Natural killer cell (primary cell): ENCODE results near the gene SH3BP5. TPM values are rescaled to one million over a fixed set of nuclear protein-coding genes. Genes with fewer than 3 reads are reported as not detected.

Source experiments
- ATAC-seq, 3 donors: fragments of 150-1000 bp in 2 of 3; fragments of 200-7000 bp in 1 of 3; cut with Tn5 transposase; 1 replicate in 1 of 3; 2 replicates in 2 of 3; pipeline ENCODE4 v1.10.0; 2021; ENCODE audit warnings: mild to moderate bottlenecking in 2 of 3, moderate library complexity in 2 of 3
- DNase-seq, 2 donors: peaks; one replicate each; pipeline versions ENCODE4 v3.0.0 to v3.0.0-alpha.2; 2013 to 2021; ENCODE audit warnings: mixed read lengths in 1 of 2
- H3K27ac ChIP-seq: one replicate; pipeline ENCODE4 v1.5.1; 2013; ENCODE audit warnings: mild to moderate bottlenecking, low read length
- H3K27me3 ChIP-seq: one replicate; pipeline ENCODE4 v1.6.1; 2013; ENCODE audit warnings: low read length; ENCODE audit not compliant: control insufficient read depth, insufficient read depth
- H3K36me3 ChIP-seq: one replicate; pipeline ENCODE4 v1.6.1; 2013; ENCODE audit warnings: low read length; ENCODE audit not compliant: control insufficient read depth, insufficient read depth
- H3K4me1 ChIP-seq: one replicate; pipeline ENCODE4 v1.6.1; 2013; ENCODE audit warnings: low read length; ENCODE audit not compliant: control insufficient read depth, insufficient read depth
- H3K4me3 ChIP-seq: one replicate; pipeline ENCODE4 v1.5.1; 2013; ENCODE audit warnings: low read length
- H3K9me3 ChIP-seq: one replicate; pipeline ENCODE4 v1.6.1; 2013; ENCODE audit warnings: low read length; ENCODE audit not compliant: control insufficient read depth, insufficient read depth
- H3K27ac Mint-ChIP-seq, 2 donors: one replicate each; pipeline ENCODE4 v1.8.0; 2022; ENCODE audit warnings: mild to moderate bottlenecking in 2 of 2, mixed read lengths in 2 of 2, moderate library complexity in 1 of 2
- H3K27me3 Mint-ChIP-seq, 2 donors: one replicate each; pipeline ENCODE4 v1.8.0; 2022; ENCODE audit warnings: low read depth in 2 of 2, mixed read lengths in 2 of 2
- H3K36me3 Mint-ChIP-seq: one replicate; pipeline ENCODE4 v1.8.0; 2022; ENCODE audit warnings: mixed read lengths
- H3K4me1 Mint-ChIP-seq, 2 donors: one replicate each; pipeline ENCODE4 v1.8.0; 2022; ENCODE audit warnings: mixed read lengths in 2 of 2
- H3K4me3 Mint-ChIP-seq: one replicate; pipeline ENCODE4 v1.8.0; 2022; ENCODE audit warnings: mild to moderate bottlenecking, moderate library complexity, mixed read lengths
- H3K9me3 Mint-ChIP-seq, 2 donors: one replicate each; pipeline ENCODE4 v1.8.0; 2022; ENCODE audit warnings: mixed read lengths in 2 of 2
- CTCF ChIP-seq: fragments of 200-600 bp; IDR thresholded peaks from one replicate; pipeline ENCODE4 v1.8.0; 2022; ENCODE audit warnings: antibody characterized with exemption
- WGBS: methylation state at CpG from one replicate; pipeline ENCODE4 v1.1.7; 2013; ENCODE audit warnings: missing lambda C conversion rate; ENCODE audit not compliant: insufficient coverage; 5-methylcytosine and 5-hydroxymethylcytosine counted together
- intact Hi-C: fragments of 100-400 bp; cut with micrococcal nuclease; formaldehyde crosslinking; loops from one replicate; pipeline ENCODE4 v1.14.2; 2022
- total RNA-seq, 4 donors: library from RNA; stranded (reverse); fragments of 120-200 nt in 1 of 4; gene quantifications; one replicate each; pipeline versions ENCODE4 v1.2.3 to v1.2.4, GENCODE V29; 2013 to 2022

The SH3BP5 gene
- total RNA-seq, 3 donors from 2014 or later (not counting 1 experiment from before 2014, with no cell fraction given) = 89.4 to 129 (median 91.0) TPM

GRCh38 chr3:15211937-15212336, 120.4 kb downstream of the SH3BP5 start:
- intact Hi-C loops = no loop called here
- Mint-ChIP-seq H3K27ac (no peak overlapping the region), H3K36me3 (peaks cover 6% of the 10 kb centered on the region)

GRCh38 chr3:15207836-15208504, 124.4 kb downstream of the SH3BP5 start:
- Mint-ChIP-seq H3K9me3 (no peaks in the 10 kb centered on the region), H3K4me3 (peak overlapping the region; percentile 92), H3K27me3 (no peaks in the 10 kb centered on the region), H3K36me3 (peaks cover 6% of the 10 kb centered on the region), H3K27ac (peak overlapping the region; percentile 93 to 96), H3K4me1 (peaks cover 25 to 31% of the 10 kb centered on the region in 2 donors)
- H3K27ac ChIP-seq = no peak overlapping the region
- DNase-seq (no peak), ATAC-seq (no peak)
- H3K4me1 ChIP-seq = peaks cover 11% of the 10 kb centered on the region
- H3K36me3 ChIP-seq = peaks cover 23% of the 10 kb centered on the region
- WGBS = 96% methylated on average over 3 of the region's 5 CpGs
- H3K27me3 ChIP-seq = no peaks in the 10 kb centered on the region
- H3K4me3 ChIP-seq = no peak overlapping the region
- TF ChIP-seq CTCF = no peak
- intact Hi-C loops = loop anchor here (2.0 to 10.0 kb wide), 3 partner anchors 61 to 607 kb away; no protein-coding TSS in a partner anchor
- H3K9me3 ChIP-seq = no peaks in the 10 kb centered on the region

More at GRCh38 chr3:15211937-15212336, 120.4 kb downstream of the SH3BP5 start:
- no peak for ATAC-seq
- Histone ChIP-seq H3K9me3 (no peaks in the 10 kb centered on the region), H3K27ac (no peak overlapping the region), H3K4me3 (no peak overlapping the region), H3K36me3 (peaks cover 44% of the 10 kb centered on the region), H3K4me1 (peaks cover 8% of the 10 kb centered on the region), H3K27me3 (no peaks in the 10 kb centered on the region)
- no peak for DNase-seq
- Mint-ChIP-seq H3K4me3 (no peak overlapping the region), H3K27me3 (no peaks in the 10 kb centered on the region), H3K4me1 (peaks cover 16 to 17% of the 10 kb centered on the region in 2 donors), H3K9me3 (no peaks in the 10 kb centered on the region)
- TF ChIP-seq CTCF = no peak

GRCh38 chr3:15206662-15207576, 125.5 kb downstream of the SH3BP5 start:
- ATAC-seq (no peak), DNase-seq (peak in 1 of 2 donors; percentile 54)
- H3K9me3 ChIP-seq = no peaks in the 10 kb centered on the region
- Mint-ChIP-seq H3K36me3 (no peaks in the 10 kb centered on the region), H3K27me3 (no peaks in the 10 kb centered on the region), H3K27ac (peak overlapping the region; percentile 93 to 96), H3K4me1 (peaks cover 24 to 36% of the 10 kb centered on the region in 2 donors), H3K4me3 (peak overlapping the region; percentile 92), H3K9me3 (no peaks in the 10 kb centered on the region)
- H3K4me1 ChIP-seq = peaks cover 13% of the 10 kb centered on the region
- no peaks in the 10 kb centered on the region for H3K27me3 ChIP-seq
- intact Hi-C loops = loop anchor here (1.0 to 10.0 kb wide), 4 partner anchors 62 to 608 kb away; partner anchors contain the start of gene RBSN
- no peak for TF ChIP-seq CTCF
- 8% methylated on average over 27 of the region's 30 CpGs for WGBS
- H3K4me3 ChIP-seq = peak overlapping the region; percentile 71
- peaks cover 13% of the 10 kb centered on the region for H3K36me3 ChIP-seq
- H3K27ac ChIP-seq = peak overlapping the region; percentile 79
